COLO668 (cell line): ENCODE results near the gene DNMT1.
"Not testable (repeated sequence)": the region's sequence is repeated elsewhere in the genome, so short reads cannot be mapped to it uniquely, and the experiment has no call there.

ENCODE experiments used
- DNase-seq: peaks from one replicate; lab custom pipeline; 2025; ENCODE audit not compliant: unreplicated experiment; lab: John Stamatoyannopoulos, UW

The DNMT1 gene

GRCh38 chr19:10194500-10195198, at the start of gene DNMT1:
Gene DNMT1 (minus strand): TSS chr19:10194953. CDS start chr19:10194899, 54 bp downstream.
- peak; percentile 96 for DNase-seq

GRCh38 chr19:10243606-10244005, 48.9 kb upstream of the DNMT1 start:
- DNase-seq: no peak

DNA sequence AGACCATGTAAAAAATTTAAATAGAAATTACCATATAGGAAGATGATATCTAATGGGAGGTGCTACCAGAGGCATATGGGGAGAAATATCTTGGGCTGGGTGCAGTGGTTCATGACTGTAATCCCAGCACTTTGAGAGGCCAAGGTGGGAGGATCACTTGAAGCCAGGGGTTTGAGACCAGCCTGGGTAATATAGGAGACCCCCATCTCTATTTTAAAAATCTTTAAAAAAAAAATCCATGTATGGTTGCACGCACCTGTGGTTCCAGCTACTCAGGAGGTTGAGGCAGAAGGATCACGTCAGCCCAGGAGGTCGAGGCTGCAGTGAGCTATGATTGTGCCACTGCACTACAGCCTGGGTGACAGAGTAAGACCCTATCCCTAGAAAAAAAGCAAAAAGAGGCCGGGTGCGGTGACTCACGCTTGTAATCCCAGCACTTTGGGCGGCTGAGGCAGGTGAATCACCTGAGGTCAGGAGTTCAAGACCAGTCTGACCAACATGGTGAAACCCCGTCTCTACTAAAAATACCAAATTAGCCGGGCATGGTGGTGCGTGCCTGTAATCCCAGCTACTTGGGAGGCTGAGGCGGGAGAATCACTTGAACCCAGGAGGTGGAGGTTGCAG, 47.2 kb upstream of the DNMT1 start:
- DNase-seq: not testable (repeated sequence)

DNA sequence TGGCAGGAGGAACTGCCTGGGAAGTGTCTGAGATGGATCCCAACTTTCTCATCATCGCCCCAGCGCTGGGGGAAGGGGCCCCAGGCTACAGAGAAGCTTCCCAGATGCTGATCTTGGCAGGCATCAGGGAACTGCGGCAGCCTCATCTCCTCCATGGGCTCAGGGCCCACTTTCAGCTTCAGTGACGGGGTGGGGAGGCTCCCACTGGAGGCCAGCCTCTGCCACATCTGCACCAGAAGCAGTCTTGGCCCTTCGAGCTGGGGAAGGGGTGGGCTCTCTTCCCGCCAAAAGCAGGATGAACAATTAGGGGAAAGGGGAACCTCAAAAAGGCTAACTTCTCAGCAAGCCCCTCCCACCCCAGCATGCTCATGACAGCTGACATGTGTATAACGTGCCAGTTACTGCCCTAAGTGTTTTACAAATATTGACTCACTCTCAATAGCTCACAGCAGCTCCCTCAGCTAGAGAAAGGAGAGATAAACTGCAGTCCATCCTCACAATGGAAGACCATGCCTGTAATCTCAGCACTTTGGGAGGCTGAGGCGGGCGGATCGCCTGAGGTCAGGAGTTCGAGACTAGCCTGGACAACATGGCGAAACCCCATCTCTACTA, 43.5 kb upstream of the DNMT1 start:
- DNase-seq: peak; percentile 76

GRCh38 chr19:10237702-10238101, 42.9 kb upstream of the DNMT1 start:
- peak; percentile 28 for DNase-seq

DNA sequence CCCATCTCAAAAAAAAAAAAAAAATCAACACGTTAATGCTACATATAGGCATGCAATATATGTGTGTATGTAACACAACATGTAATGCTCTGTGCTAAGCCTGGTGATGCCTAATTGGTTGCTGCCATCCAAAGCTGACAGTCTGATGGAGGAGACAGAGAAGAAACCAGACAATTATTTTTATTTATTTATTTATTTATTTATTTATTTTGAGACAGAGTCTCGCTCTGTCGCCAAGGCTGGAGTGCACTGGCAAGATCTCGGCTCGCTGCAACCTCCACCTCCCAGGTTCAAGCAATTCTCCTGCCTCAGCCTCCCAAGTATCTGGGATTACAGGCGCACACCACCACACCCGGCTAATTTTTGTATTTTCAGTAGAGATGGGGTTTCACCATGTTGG, 40.7 kb upstream of the DNMT1 start:
- not testable (repeated sequence) for DNase-seq

- no peak for DNase-seq
These were observed 40.2 kb upstream of the DNMT1 start for GRCh38 chr19:10235003-10235402.

DNA sequence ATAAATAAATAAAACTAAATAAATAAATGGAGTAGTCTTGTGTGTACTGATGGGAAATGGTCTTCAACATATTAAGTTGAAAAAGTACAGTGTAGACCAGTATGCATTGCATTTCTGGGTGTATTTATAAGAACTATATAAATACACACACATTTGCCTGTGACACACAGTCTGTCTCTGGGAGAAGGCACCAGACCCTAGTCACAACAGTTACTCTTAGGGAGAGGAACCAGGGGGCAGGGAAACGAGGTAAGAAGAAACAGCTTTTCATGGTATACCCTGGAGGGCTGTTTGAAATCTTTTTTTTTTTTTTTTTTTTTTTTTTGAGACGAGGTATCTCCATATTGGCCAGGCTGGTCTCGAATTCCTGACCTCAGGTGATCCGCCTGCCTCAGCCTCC, 39.2 kb upstream of the DNMT1 start:
- no peak for DNase-seq

GRCh38 chr19:10231612-10232228, 37.0 kb upstream of the DNMT1 start:
- no peak for DNase-seq

DNA sequence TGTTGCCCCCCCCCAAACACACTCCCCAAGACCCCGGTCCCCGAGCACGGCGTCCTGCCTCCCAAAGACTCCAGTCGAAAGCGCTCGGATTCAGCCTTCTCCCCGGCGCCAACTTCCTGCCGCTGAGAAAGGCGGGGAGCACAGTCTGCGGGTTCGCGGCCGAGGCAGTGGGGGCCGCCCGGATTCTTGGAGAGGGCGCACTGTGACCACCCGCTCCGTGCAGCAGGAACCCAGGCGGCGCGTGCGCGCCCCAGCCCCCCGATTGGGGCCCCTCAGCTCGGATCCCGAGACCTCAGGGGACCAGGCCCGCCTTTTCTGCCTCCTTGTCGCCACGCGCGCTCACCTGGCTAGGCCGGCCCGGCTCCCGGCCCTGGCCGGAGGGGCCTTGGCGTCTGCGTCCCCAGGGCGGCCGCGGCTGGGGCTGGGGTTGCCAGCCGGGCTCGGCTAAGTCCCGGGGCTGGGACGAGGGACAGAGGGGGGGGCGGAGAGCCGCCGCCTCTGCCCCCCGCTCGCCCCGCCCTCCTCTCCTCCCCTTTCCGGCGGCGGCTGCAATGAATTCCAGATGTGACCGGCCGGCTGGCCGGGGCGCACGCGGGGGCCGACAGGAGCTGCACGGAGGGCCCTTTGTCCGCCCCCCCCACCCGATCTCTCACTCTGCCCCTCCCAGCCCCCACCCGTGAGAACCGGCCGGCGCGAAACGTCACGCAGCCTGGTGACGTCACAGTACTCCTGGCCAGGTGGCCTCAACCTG, 36.3 kb upstream of the DNMT1 start, which contains the start of gene S1PR2:
Gene S1PR2 (minus strand): TSS at position 471 of the 751 bp plus-strand sequence. CDS start 6,426 bp downstream, outside the sequence.
- peak; percentile 84 for DNase-seq

DNA sequence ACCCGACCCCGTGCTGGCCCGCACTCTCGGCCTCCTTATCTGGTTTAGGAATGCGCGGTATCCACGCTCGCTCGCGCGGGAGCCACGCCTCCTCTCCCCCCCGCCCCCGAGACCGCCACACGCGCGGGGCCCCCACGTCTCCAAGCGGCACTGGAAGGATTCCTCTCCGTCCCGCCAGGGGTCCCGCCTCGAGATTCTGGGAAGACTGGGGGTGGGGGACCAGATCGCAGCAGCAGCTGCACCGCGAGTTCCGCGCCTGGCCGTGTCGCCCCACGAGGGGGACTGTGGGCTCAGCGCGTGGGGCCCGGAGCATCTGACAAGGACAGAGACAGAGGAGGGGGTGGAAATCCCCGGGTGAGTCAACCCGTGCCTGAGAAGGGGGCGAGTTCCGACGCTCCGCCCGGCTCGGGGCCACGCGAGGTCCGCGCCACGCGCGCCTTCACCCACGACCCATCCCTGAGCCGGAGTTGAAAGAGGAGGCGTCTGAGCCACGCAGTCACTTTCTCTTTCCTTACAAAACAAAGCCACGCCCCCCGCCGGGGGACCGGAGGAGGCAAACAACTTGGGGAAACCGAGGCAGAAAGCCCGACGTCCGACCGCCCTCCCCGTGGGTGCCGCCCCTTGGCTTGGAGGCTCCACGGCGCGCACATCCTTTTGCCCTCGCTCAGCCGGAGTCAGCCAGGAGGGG, 35.6 kb upstream of the DNMT1 start:
- peak; percentile 19 for DNase-seq

DNA sequence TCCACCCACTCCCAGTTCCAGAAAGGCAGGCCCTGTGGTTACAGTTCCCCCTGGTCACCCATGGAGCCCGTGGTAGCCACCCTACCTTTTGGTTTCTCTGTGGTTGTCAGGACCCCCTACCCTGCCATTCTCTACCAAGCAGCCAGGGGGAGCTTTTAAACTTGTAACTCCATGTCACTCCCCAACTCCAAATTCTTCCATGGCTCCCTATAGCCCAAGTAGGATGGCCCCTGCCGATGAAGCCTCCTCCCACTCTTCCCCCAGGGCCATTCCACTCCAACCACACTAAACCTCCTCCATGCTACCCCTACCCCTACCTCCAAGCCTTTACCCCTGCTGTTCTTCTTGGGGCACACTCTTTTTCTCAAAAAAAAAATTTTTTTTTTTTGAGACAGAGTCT, 34.2 kb upstream of the DNMT1 start:
- peak; percentile 34 for DNase-seq

DNA sequence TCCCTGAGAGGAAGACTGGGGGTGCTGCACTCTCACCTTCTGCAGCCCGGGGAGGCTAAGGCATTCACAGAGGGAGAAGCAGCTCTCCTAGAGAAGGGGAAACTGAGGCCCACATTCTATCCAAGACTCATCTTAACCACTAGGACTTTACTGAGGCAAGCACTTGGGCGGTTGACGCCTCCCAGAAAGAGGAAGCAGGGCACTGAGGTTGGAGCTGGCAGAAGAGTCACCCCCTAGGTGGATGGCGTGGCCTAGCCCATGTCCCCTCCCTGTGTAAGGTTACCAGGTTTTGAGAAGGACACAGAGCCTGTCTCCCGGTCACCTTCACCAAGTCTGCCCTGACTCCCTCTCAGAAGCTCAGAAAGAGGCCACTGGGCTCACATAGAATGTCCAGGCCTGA, 33.6 kb upstream of the DNMT1 start:
- no peak for DNase-seq

GRCh38 chr19:10227026-10227971, 32.5 kb upstream of the DNMT1 start:
- no peak for DNase-seq

DNA sequence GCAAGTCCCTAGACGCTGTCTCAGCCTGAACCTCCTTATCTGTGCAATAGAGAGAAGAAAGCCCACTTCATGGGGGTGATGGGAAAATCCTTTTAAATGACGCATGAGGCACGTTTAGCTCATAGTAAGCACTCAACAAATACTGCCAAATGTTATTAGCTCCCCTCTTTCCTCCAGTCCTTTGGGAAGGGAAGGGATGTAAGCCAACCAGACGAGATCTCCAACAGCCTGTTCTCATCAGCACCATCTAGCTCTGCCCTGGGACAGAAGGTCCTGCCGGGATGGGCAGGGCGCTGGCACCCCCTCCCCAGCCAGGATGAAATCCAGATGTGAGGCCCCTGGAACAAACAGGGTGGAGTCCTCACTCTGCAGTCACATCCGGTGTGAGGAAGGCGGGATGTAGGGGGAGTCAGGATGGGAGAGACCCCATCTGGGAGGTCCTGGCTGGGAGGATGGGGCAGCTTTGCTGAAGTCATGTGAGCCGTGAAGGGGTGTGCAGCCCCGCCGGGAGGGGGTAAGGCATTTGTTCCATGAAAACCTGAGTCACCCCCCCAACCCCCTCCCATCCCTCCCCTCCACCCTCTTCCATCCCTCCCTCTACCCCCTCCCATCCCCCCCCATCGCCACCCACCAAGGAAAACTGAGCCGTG, 31.7 kb upstream of the DNMT1 start:
- DNase-seq: no peak

DNA sequence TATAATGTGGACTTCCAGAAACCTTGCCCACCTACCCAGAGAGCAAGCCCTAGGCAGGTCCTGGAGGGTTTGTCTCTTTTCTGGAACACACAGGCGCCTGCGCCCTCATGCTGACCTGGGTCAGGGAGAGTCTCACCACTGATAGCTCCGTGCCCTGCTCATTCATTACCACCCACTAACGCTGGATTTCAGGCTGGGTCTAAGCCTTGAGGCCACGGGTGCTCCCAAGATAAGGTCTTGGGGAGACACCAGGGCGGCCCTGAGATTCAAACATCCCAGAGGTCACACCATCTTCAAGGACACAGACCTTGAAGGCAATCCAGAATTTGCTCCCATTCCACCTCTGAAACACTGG, 31.2 kb upstream of the DNMT1 start:
- no peak for DNase-seq

DNA sequence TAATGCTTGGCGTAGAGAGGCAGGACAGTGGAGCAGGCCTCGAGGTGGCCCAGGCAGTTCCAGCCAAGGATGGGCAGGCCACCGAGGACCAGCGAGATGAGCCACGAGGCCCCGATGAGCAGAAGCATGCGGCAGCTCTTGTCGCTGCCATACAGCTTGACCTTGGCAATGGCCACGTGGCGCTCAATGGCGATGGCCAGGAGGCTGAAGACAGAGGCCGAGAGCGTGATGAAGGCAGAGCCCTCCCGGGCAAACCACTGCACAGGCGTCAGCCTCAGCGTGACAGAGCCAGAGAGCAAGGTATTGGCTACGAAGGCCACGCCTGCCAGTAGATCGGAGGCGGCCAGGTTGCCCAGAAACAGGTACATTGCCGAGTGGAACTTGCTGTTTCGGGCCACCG, 29.6 kb upstream of the DNMT1 start:
- DNase-seq: no peak

GRCh38 chr19:10223488-10224213, 28.9 kb upstream of the DNMT1 start:
- DNase-seq: no peak
